ENCODE results near the gene ZNF500.

The ZNF500 gene

GRCh38 chr16:4700997-4701743, 65.8 kb downstream of the ZNF500 start:
- DNase-seq: no peak

- no peak for DNase-seq
These were observed 66.5 kb downstream of the ZNF500 start for GRCh38 chr16:4700380-4700996.

- DNase-seq: no peak
These were observed 67.9 kb downstream of the ZNF500 start for GRCh38 chr16:4699046-4699556.

GRCh38 chr16:4698321-4699045, 68.5 kb downstream of the ZNF500 start:
- DNase-seq: no peak
